HL-60 (cell line): ENCODE results near the gene RPS6KL1.

ENCODE experiments used
- DNase-seq, 2 experiments: peaks; one replicate each; pipeline ENCODE4 v3.0.0-alpha.2; 2010 to 2020; ENCODE audit warnings: low read depth in 1 of 2, low spot score in 1 of 2
- H3K27ac ChIP-seq: fragments of 250-450 bp; sonication (Bioruptor Pico); replicated peaks from 2 replicates; pipeline ENCODE4 v1.5.1; 2020; ENCODE audit warnings: mild to moderate bottlenecking, moderate library complexity
- H3K27me3 ChIP-seq: fragments of 250-450 bp; sonication (Bioruptor Pico); 2 replicates; pipeline ENCODE4 v1.5.1; 2021; ENCODE audit warnings: mild to moderate bottlenecking, moderate library complexity; ENCODE audit not compliant: insufficient read depth, poor library complexity, severe bottlenecking
- H3K4me3 ChIP-seq: replicated peaks from 2 replicates; pipeline ENCODE4 v1.5.1; 2011; ENCODE audit warnings: mild to moderate bottlenecking, control low read depth, low read length; ENCODE audit not compliant: insufficient read depth
- GABPA ChIP-seq: IDR thresholded peaks from 2 replicates; pipeline ENCODE4 v1.6.1; 2012; ENCODE audit warnings: low read depth
- POLR2AphosphoS5 ChIP-seq: IDR thresholded peaks from 2 replicates; pipeline ENCODE4 v1.6.1; 2012; ENCODE audit warnings: low read depth
- REST ChIP-seq: IDR thresholded peaks from 2 replicates; pipeline ENCODE4 v1.6.1; 2012; ENCODE audit warnings: low read depth; ENCODE audit not compliant: insufficient replicate concordance
- SPI1 ChIP-seq: IDR thresholded peaks from 2 replicates; pipeline ENCODE4 v1.6.1; 2012; ENCODE audit warnings: low read depth, mild to moderate bottlenecking, borderline replicate concordance
- TF ChIP-seq, protein P1 (sequence below): IDR thresholded peaks from one replicate; pipeline ENCODE4 v1.5.1; 2011; ENCODE audit warnings: low read length, control low read depth, inconsistent platforms; ENCODE audit not compliant: insufficient read depth

The RPS6KL1 gene

DNA sequence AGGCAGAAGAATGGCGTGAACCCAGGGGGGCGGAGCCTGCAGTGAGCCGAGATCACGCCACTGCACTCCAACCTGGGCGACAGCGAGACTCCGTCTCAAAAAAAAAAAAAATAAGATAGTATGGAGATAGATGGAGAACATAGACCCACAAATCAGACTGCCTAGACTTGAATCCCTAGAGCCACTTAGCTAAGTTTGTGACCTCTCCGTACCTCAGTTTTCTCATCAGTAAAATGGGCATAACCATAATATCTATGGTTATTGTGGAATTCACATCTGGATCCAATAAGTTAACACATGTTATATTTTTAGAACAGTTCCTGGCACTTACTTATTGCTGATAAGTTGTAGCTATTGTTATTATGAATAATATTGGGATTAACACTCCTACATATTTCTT, 54.3 kb downstream of the RPS6KL1 start:
- TF ChIP-seq POLR2AphosphoS5 (no peak), REST (no peak), SPI1 (no peak), GABPA (no peak)
- TF ChIP-seq, protein P1, sequence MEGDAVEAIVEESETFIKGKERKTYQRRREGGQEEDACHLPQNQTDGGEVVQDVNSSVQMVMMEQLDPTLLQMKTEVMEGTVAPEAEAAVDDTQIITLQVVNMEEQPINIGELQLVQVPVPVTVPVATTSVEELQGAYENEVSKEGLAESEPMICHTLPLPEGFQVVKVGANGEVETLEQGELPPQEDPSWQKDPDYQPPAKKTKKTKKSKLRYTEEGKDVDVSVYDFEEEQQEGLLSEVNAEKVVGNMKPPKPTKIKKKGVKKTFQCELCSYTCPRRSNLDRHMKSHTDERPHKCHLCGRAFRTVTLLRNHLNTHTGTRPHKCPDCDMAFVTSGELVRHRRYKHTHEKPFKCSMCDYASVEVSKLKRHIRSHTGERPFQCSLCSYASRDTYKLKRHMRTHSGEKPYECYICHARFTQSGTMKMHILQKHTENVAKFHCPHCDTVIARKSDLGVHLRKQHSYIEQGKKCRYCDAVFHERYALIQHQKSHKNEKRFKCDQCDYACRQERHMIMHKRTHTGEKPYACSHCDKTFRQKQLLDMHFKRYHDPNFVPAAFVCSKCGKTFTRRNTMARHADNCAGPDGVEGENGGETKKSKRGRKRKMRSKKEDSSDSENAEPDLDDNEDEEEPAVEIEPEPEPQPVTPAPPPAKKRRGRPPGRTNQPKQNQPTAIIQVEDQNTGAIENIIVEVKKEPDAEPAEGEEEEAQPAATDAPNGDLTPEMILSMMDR, result no peak

DNA sequence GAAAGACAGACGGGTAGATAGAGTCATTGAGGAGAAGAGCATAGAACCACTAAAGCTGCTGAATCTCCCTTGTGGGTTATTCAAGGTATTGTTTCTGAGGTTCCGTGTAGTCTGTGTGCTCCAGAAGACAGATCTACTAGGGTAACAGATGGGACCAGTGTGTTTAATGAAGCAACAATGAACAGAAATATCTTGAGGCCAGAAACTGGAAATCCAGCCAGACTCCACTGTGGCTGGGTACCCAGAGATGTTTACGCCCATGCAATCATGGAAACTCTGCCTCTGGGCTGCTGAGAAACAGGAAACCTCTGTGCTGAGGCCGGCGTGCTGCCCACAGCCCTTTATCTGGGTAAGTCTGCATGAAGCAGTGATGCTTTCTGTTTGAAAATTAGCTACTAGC, 55.4 kb downstream of the RPS6KL1 start:
- no peaks in the 10 kb centered on the region for H3K27me3 ChIP-seq
- H3K27ac ChIP-seq, result no peak overlapping the region
- DNase-seq, result peak in 1 of 2 experiments; percentile 12
- H3K4me3 ChIP-seq, result no peak overlapping the region
- no peak for TF ChIP-seq SPI1
- TF ChIP-seq, protein P1, result no peak
- no peak for TF ChIP-seq GABPA
- no peak for TF ChIP-seq REST
- no peak for TF ChIP-seq POLR2AphosphoS5

More for the DNA sequence above, 54.3 kb downstream of the RPS6KL1 start:
- DNase-seq, result no peak
- Histone ChIP-seq H3K27ac (no peak overlapping the region), H3K4me3 (no peak overlapping the region), H3K27me3 (no peaks in the 10 kb centered on the region)

DNA sequence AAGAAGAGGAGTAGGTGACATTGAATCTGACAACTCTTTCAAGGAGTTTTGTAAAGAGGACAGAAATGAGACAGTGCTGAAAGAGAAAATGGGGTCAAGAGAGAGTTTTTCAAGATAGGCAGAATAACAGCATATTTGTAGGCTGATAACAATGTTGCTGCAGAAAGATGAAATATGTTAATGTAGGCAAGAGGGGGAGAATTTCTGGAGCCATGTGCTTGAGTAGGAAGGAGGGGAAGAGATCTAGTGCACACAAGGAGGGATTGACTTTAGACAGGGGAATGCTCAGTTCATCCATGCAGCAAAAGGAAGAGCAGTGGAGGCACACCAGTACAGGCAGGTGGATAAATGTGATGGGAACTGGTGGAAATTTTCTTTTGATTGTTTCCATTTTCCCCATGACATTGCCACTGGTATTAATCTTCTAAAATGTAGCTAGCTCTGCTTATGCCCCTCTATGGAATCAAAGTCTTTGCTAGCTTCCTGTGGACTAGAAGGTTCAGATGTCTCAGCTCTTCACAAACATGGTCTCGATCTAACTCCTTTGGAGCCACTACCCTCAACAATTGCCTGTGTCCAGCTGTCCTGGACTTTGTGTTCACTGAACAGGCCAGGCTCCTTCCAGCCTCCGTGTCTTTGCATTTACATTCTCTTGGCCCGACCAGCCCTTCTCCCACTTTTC, 56.2 kb downstream of the RPS6KL1 start:
- Histone ChIP-seq H3K27me3 (no peaks in the 10 kb centered on the region), H3K27ac (no peak overlapping the region), H3K4me3 (no peak overlapping the region)
- TF ChIP-seq POLR2AphosphoS5, result no peak
- TF ChIP-seq, protein P1, result no peak
- no peak for TF ChIP-seq REST
- no peak for TF ChIP-seq GABPA
- no peak for TF ChIP-seq SPI1
- DNase-seq, result no peak
